H1 (cell line): ENCODE results near the gene ARHGEF7. TPM values are rescaled to one million over a fixed set of nuclear protein-coding genes. Genes with fewer than 3 reads are reported as not detected.

Experiments
- CTCF ChIA-PET: fragments of 300-600 bp; sonication (Branson Sonifier 250); formaldehyde crosslinking; loops from one replicate; lab custom pipeline; 2021; ENCODE audit not compliant: partially characterized antibody; lab: Charles Lee
- POLR2A ChIA-PET: fragments of 300-600 bp; sonication (Branson Sonifier 250); formaldehyde crosslinking; loops from one replicate; lab custom pipeline; 2021; ENCODE audit warnings: inconsistent platforms; ENCODE audit not compliant: partially characterized antibody; lab: Charles Lee
- DNase-seq, 2 experiments: peaks; one replicate each; pipeline versions ENCODE4 v3.0.0 to v3.0.0-alpha.2; 2010 to 2022; ENCODE audit warnings: low spot score in 2 of 2, low read depth in 1 of 2, mixed read lengths in 1 of 2
- FAIRE-seq: peaks from 2 replicates; lab custom pipeline; 2011; peaks lifted over from hg19 to GRCh38; lab: Jason Lieb, UNC
- H2AFZ ChIP-seq: 2 replicates; pipeline ENCODE4 v1.8.1; 2012; ENCODE audit warnings: low read length, inconsistent platforms
- H2AK5ac ChIP-seq: 2 replicates; pipeline ENCODE4 v1.6.1; 2013; ENCODE audit warnings: low read depth, low read length
- H2BK120ac ChIP-seq: replicated peaks from 2 replicates; pipeline ENCODE3; 2013; ENCODE audit warnings: low read depth, low read length, inconsistent platforms
- H2BK12ac ChIP-seq: 2 replicates; pipeline ENCODE4 v1.6.1; 2013; ENCODE audit warnings: low read depth, low read length
- H2BK15ac ChIP-seq: 2 replicates; pipeline ENCODE4 v1.6.1; 2013; ENCODE audit warnings: low read length
- H2BK20ac ChIP-seq: 2 replicates; pipeline ENCODE4 v1.6.1; 2013; ENCODE audit warnings: low read length
- H2BK5ac ChIP-seq: 2 replicates; pipeline ENCODE4 v1.6.1; 2013; ENCODE audit warnings: low read depth, low read length
- H3K14ac ChIP-seq: 2 replicates; pipeline ENCODE4 v1.6.1; 2013; ENCODE audit warnings: inconsistent platforms; ENCODE audit not compliant: insufficient read length
- H3K18ac ChIP-seq: 2 replicates; pipeline ENCODE4 v1.6.1; 2013; ENCODE audit warnings: low read length; ENCODE audit errors: extremely low read depth
- H3K23ac ChIP-seq: 2 replicates; pipeline ENCODE4 v1.6.1; 2013; ENCODE audit warnings: inconsistent platforms; ENCODE audit not compliant: insufficient read length
- H3K23me2 ChIP-seq: 2 replicates; pipeline ENCODE4 v1.6.1; 2013; ENCODE audit warnings: low read depth, low read length
- H3K27ac ChIP-seq: 2 replicates; pipeline ENCODE4 v1.6.1; 2011; ENCODE audit warnings: low read depth, low read length, inconsistent platforms
- H3K27me3 ChIP-seq, 4 experiments: replicated peaks in 1 of 4; 1 replicate in 1 of 4; 2 replicates in 3 of 4; pipeline versions ENCODE4 v1.6.1 to v1.8.1; 2011 to 2013; ENCODE audit warnings: low read length in 3 of 4, mild to moderate bottlenecking in 3 of 4, inconsistent platforms in 2 of 4, mixed read lengths in 2 of 4, moderate library complexity in 1 of 4; ENCODE audit not compliant: control insufficient read depth in 3 of 4, insufficient read depth in 3 of 4; ENCODE audit errors: extremely low read depth in 1 of 4
- H3K36me3 ChIP-seq, 4 experiments: 2 replicates each; pipeline versions ENCODE4 v1.6.1 to v1.8.1; 2011 to 2013; ENCODE audit warnings: mild to moderate bottlenecking in 4 of 4, low read length in 3 of 4, moderate library complexity in 2 of 4, control low read depth in 1 of 4, inconsistent platforms in 1 of 4; ENCODE audit not compliant: insufficient read depth in 4 of 4, control insufficient read depth in 2 of 4
- H3K4ac ChIP-seq: replicated peaks from 2 replicates; pipeline ENCODE3; 2013; ENCODE audit warnings: low read length, low read depth, mixed read lengths, inconsistent platforms; ENCODE audit not compliant: insufficient read length
- H3K4me1 ChIP-seq, 4 experiments: replicated peaks in 1 of 4; 1 replicate in 1 of 4; 2 replicates in 3 of 4; pipeline versions ENCODE4 v1.6.1 to v1.8.1; 2011 to 2013; ENCODE audit warnings: low read length in 3 of 4, inconsistent platforms in 2 of 4, mixed read lengths in 1 of 4; ENCODE audit not compliant: insufficient read depth in 4 of 4, control insufficient read depth in 3 of 4
- H3K4me2 ChIP-seq, 2 experiments: 2 replicates each; pipeline versions ENCODE4 v1.6.1 to v1.8.1; 2011 to 2013; ENCODE audit warnings: low read depth in 2 of 2, low read length in 2 of 2, control low read depth in 1 of 2, inconsistent platforms in 1 of 2, mild to moderate bottlenecking in 1 of 2; ENCODE audit not compliant: insufficient read depth in 1 of 2
- H3K4me3 ChIP-seq, 4 experiments: fragments of 200-600, 300-600 bp in 1 of 4; sonication (generic), shearing (Covaris generic), sonication (Bioruptor Twin) in 1 of 4; 2 replicates each; pipeline versions ENCODE4 v1.5.1 to v1.8.1; 2011 to 2016; ENCODE audit warnings: low read length in 4 of 4, low read depth in 3 of 4, control low read depth in 2 of 4, inconsistent platforms in 2 of 4, mild to moderate bottlenecking in 2 of 4, mixed read lengths in 1 of 4, moderate library complexity in 1 of 4; ENCODE audit not compliant: insufficient read depth in 2 of 4; ENCODE audit errors: extremely low read depth in 1 of 4
- H3K56ac ChIP-seq: replicated peaks from 2 replicates; pipeline ENCODE3; 2013; ENCODE audit warnings: low read depth, mild to moderate bottlenecking, mixed read lengths, low read length, inconsistent platforms; ENCODE audit not compliant: insufficient read length
- H3K79me1 ChIP-seq: 2 replicates; pipeline ENCODE4 v1.6.1; 2013; ENCODE audit warnings: low read depth, low read length, control low read depth
- H3K79me2 ChIP-seq, 2 experiments: 2 replicates each; pipeline versions ENCODE4 v1.6.1 to v1.8.1; 2012 to 2013; ENCODE audit warnings: low read length in 2 of 2, mild to moderate bottlenecking in 2 of 2, inconsistent platforms in 1 of 2; ENCODE audit not compliant: insufficient read depth in 2 of 2, control insufficient read depth in 1 of 2
- H3K9ac ChIP-seq, 4 experiments: replicated peaks in 1 of 4; 1 replicate in 1 of 4; 2 replicates in 3 of 4; pipeline versions ENCODE4 v1.6.1 to v1.8.1; 2011 to 2013; ENCODE audit warnings: low read depth in 3 of 4, low read length in 3 of 4, control low read depth in 2 of 4, mild to moderate bottlenecking in 2 of 4, moderate library complexity in 2 of 4, inconsistent platforms in 1 of 4; ENCODE audit errors: extremely low read depth in 1 of 4
- H3K9me3 ChIP-seq, 2 experiments: 2 replicates each; pipeline versions ENCODE4 v1.6.1 to v1.8.1; 2012 to 2013; ENCODE audit warnings: mild to moderate bottlenecking in 2 of 2, moderate library complexity in 2 of 2, control low read depth in 1 of 2, inconsistent platforms in 1 of 2, low read depth in 1 of 2, low read length in 1 of 2, mixed read lengths in 1 of 2; ENCODE audit not compliant: insufficient read depth in 2 of 2
- H4K20me1 ChIP-seq, 2 experiments: replicated peaks in 1 of 2; 2 replicates each; pipeline versions ENCODE3 to v1.8.1; 2011 to 2013; ENCODE audit warnings: inconsistent platforms in 2 of 2, low read length in 2 of 2, mild to moderate bottlenecking in 1 of 2; ENCODE audit not compliant: insufficient read depth in 2 of 2, control insufficient read depth in 1 of 2
- H4K5ac ChIP-seq: 2 replicates; pipeline ENCODE4 v1.6.1; 2013; ENCODE audit warnings: low read length, low read depth, mixed read lengths, inconsistent platforms; ENCODE audit not compliant: insufficient read length
- H4K8ac ChIP-seq: 2 replicates; pipeline ENCODE4 v1.8.0; 2013; ENCODE audit warnings: mild to moderate bottlenecking, moderate library complexity, low read length, inconsistent platforms; ENCODE audit not compliant: insufficient read depth; ENCODE audit errors: extremely low read depth
- H4K91ac ChIP-seq: replicated peaks from 2 replicates; pipeline ENCODE3; 2013; ENCODE audit warnings: low read length, mixed read lengths, inconsistent platforms; ENCODE audit not compliant: insufficient read length
- CHD1 ChIP-seq: IDR thresholded peaks from 2 replicates; pipeline ENCODE4 v1.6.1; 2012; ENCODE audit warnings: low read depth, low read length, improper control_type of control experiment
- CTCF ChIP-seq, 3 experiments: IDR thresholded peaks; 1 replicate in 2 of 3; 2 replicates in 1 of 3; pipeline versions ENCODE4 v1.5.1 to v1.6.1; 2011; ENCODE audit warnings: low read length in 3 of 3, mild to moderate bottlenecking in 3 of 3, inconsistent platforms in 2 of 3, low read depth in 1 of 3, moderate library complexity in 1 of 3; ENCODE audit not compliant: insufficient read depth in 1 of 3; ENCODE audit errors: control extremely low read depth in 1 of 3
- E2F6 ChIP-seq: IDR thresholded peaks from 2 replicates; pipeline ENCODE4 v1.6.1; 2012; ENCODE audit warnings: inconsistent platforms
- EP300 ChIP-seq, 2 experiments: IDR thresholded peaks; 1 replicate in 1 of 2; 2 replicates in 1 of 2; pipeline ENCODE4 v1.6.1; 2011 to 2012; ENCODE audit warnings: low read depth in 2 of 2, low read length in 2 of 2, mild to moderate bottlenecking in 2 of 2, borderline replicate concordance in 1 of 2, inconsistent platforms in 1 of 2, moderate library complexity in 1 of 2
- GTF2F1 ChIP-seq: IDR thresholded peaks from 2 replicates; pipeline ENCODE4 v1.6.1; 2012; ENCODE audit warnings: low read depth, low read length, improper control_type of control experiment, borderline replicate concordance
- KDM5A ChIP-seq: fragments of 200-600 bp; IDR thresholded peaks from 2 replicates; pipeline ENCODE4 v1.7.1; 2012; ENCODE audit warnings: mild to moderate bottlenecking, low read length, inconsistent platforms, mixed read lengths
- SAP30 ChIP-seq: fragments of 300-600 bp; sonication (generic); IDR thresholded peaks from 2 replicates; pipeline ENCODE4 v1.7.1; 2012; ENCODE audit warnings: low read length, moderate library complexity, mild to moderate bottlenecking, inconsistent platforms; ENCODE audit not compliant: insufficient read depth, insufficient replicate concordance
- SUZ12 ChIP-seq: fragments of 200-600 bp; sonication (generic); IDR thresholded peaks from 2 replicates; pipeline ENCODE4 v1.6.1; 2012; ENCODE audit warnings: mild to moderate bottlenecking, inconsistent platforms, low read length, moderate library complexity, mixed read lengths
- WGBS, 2 experiments: shearing (Covaris generic) in 1 of 2; methylation state at CpG; one replicate each; pipeline versions ENCODE4 v1.1.6 to v1.1.7; 2013 to 2015; ENCODE audit warnings: low lambda C conversion rate in 2 of 2, mixed read lengths in 2 of 2, inconsistent platforms in 1 of 2, low coverage in 1 of 2, missing lambda C conversion rate in 1 of 2; ENCODE audit not compliant: insufficient replicate concordance in 2 of 2, insufficient coverage in 1 of 2, insufficient read length in 1 of 2; ENCODE audit errors: extremely low coverage in 1 of 2, missing lambda C conversion rate in 1 of 2; 5-methylcytosine and 5-hydroxymethylcytosine counted together
- polyA plus RNA-seq, 7 experiments: library from polyadenylated mRNA; depleted of rRNA in 3 of 7; stranded (reverse) in 5 of 7; unstranded in 2 of 7; fragments of >200 nt in 5 of 7; fragments of 200-250 nt in 2 of 7; gene quantifications; 1 replicate in 5 of 7; 2 replicates in 1 of 7; 4 replicates in 1 of 7; pipeline versions ENCODE4 v1.2.1 to v1.2.3, GENCODE V29; 2011 to 2013; ENCODE audit warnings: missing spikeins in 2 of 7, mixed read lengths in 2 of 7
- total RNA-seq: library from RNA; stranded (reverse); fragmentation: NEBNext Ultra II Directional; extraction: Animal tissue kit (Norgen Biotek cat#: 25700); gene quantifications from 2 replicates; pipeline ENCODE4 v1.2.1, GENCODE V29; 2021

Gene ARHGEF7
- total and polyA plus RNA-seq, 2 of the 8 experiments (the other 6 are each of a cell fraction or from before 2014, with no cell fraction given) = 26.2 to 56.5 TPM

GRCh38 chr13:111203736-111204389 is 88.8 kb downstream of the ARHGEF7 start:
- H4K8ac ChIP-seq = no peak overlapping the region
- H3K18ac ChIP-seq = no peak overlapping the region
- H3K4me3 ChIP-seq = no peak overlapping the region
- TF ChIP-seq SUZ12 (no peak), E2F6 (no peak), KDM5A (no peak), CHD1 (no peak), SAP30 (no peak), EP300 (IDR thresholded peaks at IDR 0.05; ENCODE audit: borderline replicate concordance in 1 of 2, low read depth in 2 of 2, low read length in 2 of 2) (no peak), GTF2F1 (no peak), CTCF (IDR thresholded peaks at IDR 0.05; ENCODE audit: control extremely low read depth in 1 of 3, insufficient read depth in 1 of 3, low read depth in 1 of 3, low read length in 3 of 3) (no peak)

More at GRCh38 chr13:111203736-111204389, 88.8 kb downstream of the ARHGEF7 start:
- no peaks in the 10 kb centered on the region; the same call in 1 of the 2 replicates for H3K23me2 ChIP-seq
- no peak overlapping the region for H2AK5ac ChIP-seq
- H3K56ac ChIP-seq = no peak overlapping the region
- POLR2A ChIA-PET = interaction anchor here (0.8 to 1.1 kb wide), 2 partner anchors 17 to 42 kb away, joined by 3 read pairs; no protein-coding TSS in a partner anchor
- peaks cover 13 to 28% of the 10 kb centered on the region in 2 experiments for H4K20me1 ChIP-seq
- H3K79me1 ChIP-seq = peaks cover 21% of the 10 kb centered on the region
- H4K5ac ChIP-seq = no peak overlapping the region
- no peak overlapping the region for H4K91ac ChIP-seq
- no peak for DNase-seq
- H2AFZ ChIP-seq = no peak overlapping the region
- H3K36me3 ChIP-seq = no peaks in the 10 kb centered on the region
- H2BK15ac ChIP-seq = no peak overlapping the region
- H3K4me2 ChIP-seq = peak overlapping the region in 1 of 2 experiments; percentile 71; a peak in 1 of 4 replicates
- H2BK120ac ChIP-seq = no peak overlapping the region
- H3K14ac ChIP-seq = no peak overlapping the region
- H3K79me2 ChIP-seq = peaks cover 0 to 93% of the 10 kb centered on the region in 2 experiments; a peak in 3 of 4 replicates
- peak overlapping the region; percentile 29; the same call in 1 of the 2 replicates for H2BK12ac ChIP-seq
- H3K9ac ChIP-seq = no peak overlapping the region; a peak in 1 of 7 replicates
- H2BK20ac ChIP-seq = no peak overlapping the region
- H3K4ac ChIP-seq = no peak overlapping the region
- WGBS, 2 experiments = 86% methylated on average over 11 of the region's 11 CpGs; no CpG with 5 or more reads in 1 of the 2 experiments
- no peaks in the 10 kb centered on the region for H3K9me3 ChIP-seq
- H3K23ac ChIP-seq = no peak overlapping the region
- no peak overlapping the region for H3K27ac ChIP-seq
- H3K27me3 ChIP-seq = no peaks in the 10 kb centered on the region
- 0 out of 2 replicates have a peak overlapping the region, but pooled peaks have one; percentile 62 for H2BK5ac ChIP-seq
- peaks cover 0 to 23% (median 16%) of the 10 kb centered on the region in 4 experiments; a peak in 6 of 7 replicates for H3K4me1 ChIP-seq
- FAIRE-seq = no peak
- CTCF ChIA-PET = interaction anchor here (0.8 to 2.4 kb wide), 7 partner anchors 11 to 249 kb away, joined by 3 to 15 read pairs (median 3); no protein-coding TSS in a partner anchor
